Measurements from ENCODE around the gene CREB5. TPM values are rescaled to one million over a fixed set of nuclear protein-coding genes. Genes with fewer than 3 reads are reported as not detected.

The CREB5 gene
- total and polyA plus RNA-seq, 2 of the 13 experiments (the other 11 are each of a cell fraction or from before 2014, with no cell fraction given), result 0.38 to 0.71 TPM

GRCh38 chr7:28487487-28487886 is 75.2 kb downstream of the CREB5 start:
- no peak overlapping the region for H3K27ac ChIP-seq (ENCODE audit: extremely low read length, insufficient read depth, low read length)
- in situ Hi-C loops (cut with HindIII; ENCODE audit: extremely low pct_ligation_motif_present, low pct_unique_long_range_greater_than_20kb), result no loop called here
- H3K36me3 ChIP-seq (replicated peaks in 1 of 2; ENCODE audit: control insufficient read depth in 1 of 2, insufficient read depth in 2 of 2, low read length in 2 of 2), result no peaks in the 10 kb centered on the region
- no peak overlapping the region for H3K9ac ChIP-seq (ENCODE audit: insufficient read depth, low read depth, low read length)
- H3K4me1 ChIP-seq (ENCODE audit: insufficient read depth, low read length), result no peaks in the 10 kb centered on the region
- H2AFZ ChIP-seq (ENCODE audit: low read length), result no peak overlapping the region
- CTCF ChIA-PET (ENCODE audit: low intra/inter-chr PET ratio, low total read pairs), result no interaction called here
- WGBS (ENCODE audit: low lambda C conversion rate), result 38% methylated on average over 4 of the region's 4 CpGs
- no peaks in the 10 kb centered on the region for H3K79me2 ChIP-seq (ENCODE audit: insufficient read depth, low read length)
- H3K4me3 ChIP-seq (replicated peaks in 1 of 3; ENCODE audit: insufficient read depth in 1 of 3, low read depth in 2 of 3, low read length in 3 of 3), result no peak overlapping the region
- H4K20me1 ChIP-seq (ENCODE audit: insufficient read depth, low read length), result no peaks in the 10 kb centered on the region
- POLR2A ChIA-PET, result no interaction called here
- H3K27me3 ChIP-seq (ENCODE audit: control insufficient read depth in 1 of 2, insufficient read depth in 2 of 2, low read length in 2 of 2), result 0 out of 5 replicates have a peak, but pooled peaks cover 0 to 1% of the 10 kb centered on the region in 2 experiments
- ATAC-seq (no peak), FAIRE-seq (no peak), DNase-seq (ENCODE audit: low spot score) (no peak)
- intact Hi-C loops (cut with micrococcal nuclease; ENCODE audit: unreplicated experiment), result no loop called here
- no TSS peak for BruUV-seq (replicated peaks)
- H3K4me2 ChIP-seq (ENCODE audit: low read depth, low read length), result no peak overlapping the region
- H3K9me3 ChIP-seq (ENCODE audit: low read length), result no peaks in the 10 kb centered on the region
- TF ChIP-seq ETS1 (CRISPR knock-in tag; IDR thresholded peaks at IDR 0.05) (no peak), SKIL (CRISPR knock-in tag; IDR thresholded peaks at IDR 0.05; ENCODE audit: borderline replicate concordance) (no peak), ZMYM2 (CRISPR knock-in tag; IDR thresholded peaks at IDR 0.05) (no peak), MAF1 (CRISPR knock-in tag; IDR thresholded peaks at IDR 0.05; ENCODE audit: borderline replicate concordance) (no peak), PAF1 (CRISPR knock-in tag; IDR thresholded peaks at IDR 0.05) (no peak), BHLHE40 (IDR thresholded peaks at IDR 0.05; ENCODE audit: low read length) (no peak), ZFP36L1 (CRISPR knock-in tag; IDR thresholded peaks at IDR 0.05) (no peak), ZFX (CRISPR knock-in tag; IDR thresholded peaks at IDR 0.05; ENCODE audit: low read depth) (no peak), ZNF282 (IDR thresholded peaks at IDR 0.05; ENCODE audit: partially characterized antibody) (no peak), ZNF20 (CRISPR knock-in tag; IDR thresholded peaks at IDR 0.05) (no peak), PBX2 (CRISPR knock-in tag; IDR thresholded peaks at IDR 0.05) (no peak), ZBTB42 (CRISPR knock-in tag; IDR thresholded peaks at IDR 0.05) (no peak), HNRNPUL1 (IDR thresholded peaks at IDR 0.05; ENCODE audit: low read depth, low read length) (no peak), ISL2 (CRISPR knock-in tag; IDR thresholded peaks at IDR 0.05) (no peak)
- TF ChIP-seq, protein P1, sequence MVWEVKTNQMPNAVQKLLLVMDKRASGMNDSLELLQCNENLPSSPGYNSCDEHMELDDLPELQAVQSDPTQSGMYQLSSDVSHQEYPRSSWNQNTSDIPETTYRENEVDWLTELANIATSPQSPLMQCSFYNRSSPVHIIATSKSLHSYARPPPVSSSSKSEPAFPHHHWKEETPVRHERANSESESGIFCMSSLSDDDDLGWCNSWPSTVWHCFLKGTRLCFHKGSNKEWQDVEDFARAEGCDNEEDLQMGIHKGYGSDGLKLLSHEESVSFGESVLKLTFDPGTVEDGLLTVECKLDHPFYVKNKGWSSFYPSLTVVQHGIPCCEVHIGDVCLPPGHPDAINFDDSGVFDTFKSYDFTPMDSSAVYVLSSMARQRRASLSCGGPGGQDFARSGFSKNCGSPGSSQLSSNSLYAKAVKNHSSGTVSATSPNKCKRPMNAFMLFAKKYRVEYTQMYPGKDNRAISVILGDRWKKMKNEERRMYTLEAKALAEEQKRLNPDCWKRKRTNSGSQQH (CRISPR knock-in tag; IDR thresholded peaks at IDR 0.05; ENCODE audit: low read depth), result no peak
